HUES64 (cell line): Measurements from ENCODE around the gene IQSEC2.

Source experiments
- H3K27ac ChIP-seq: 2 replicates; pipeline ENCODE4 v1.7.0; 2013; ENCODE audit warnings: low read depth, low read length, inconsistent platforms
- H3K27me3 ChIP-seq: 2 replicates; pipeline ENCODE4 v1.6.1; 2013; ENCODE audit warnings: mild to moderate bottlenecking, low read length; ENCODE audit not compliant: insufficient read depth
- H3K36me3 ChIP-seq: 2 replicates; pipeline ENCODE4 v1.6.1; 2013; ENCODE audit warnings: mild to moderate bottlenecking, low read length; ENCODE audit not compliant: insufficient read depth
- H3K4me1 ChIP-seq: 2 replicates; pipeline ENCODE4 v1.6.1; 2013; ENCODE audit warnings: mild to moderate bottlenecking, low read length, moderate library complexity; ENCODE audit not compliant: insufficient read depth
- H3K4me3 ChIP-seq: 2 replicates; pipeline ENCODE4 v1.5.1; 2013; ENCODE audit warnings: mild to moderate bottlenecking, low read length, moderate library complexity
- H3K9ac ChIP-seq: 2 replicates; pipeline ENCODE4 v1.6.1; 2013; ENCODE audit warnings: mild to moderate bottlenecking, low read depth, low read length
- H3K9me3 ChIP-seq: 2 replicates; pipeline ENCODE4 v1.6.1; 2013; ENCODE audit warnings: low read depth, low read length; ENCODE audit not compliant: insufficient read depth
- WGBS: fragments of 150-250, 120-280 bp; methylation state at CpG from one replicate; pipeline ENCODE4 v1.1.7; 2013; ENCODE audit warnings: missing lambda C conversion rate; 5-methylcytosine and 5-hydroxymethylcytosine counted together

Gene IQSEC2

GRCh38 chrX:53253293-53254020 is 27.9 kb downstream of the IQSEC2 start:
- H3K27ac ChIP-seq = no peak overlapping the region
- no peaks in the 10 kb centered on the region for H3K4me1 ChIP-seq
- no peak overlapping the region for H3K9ac ChIP-seq
- no peaks in the 10 kb centered on the region for H3K27me3 ChIP-seq
- H3K36me3 ChIP-seq = peaks cover 3% of the 10 kb centered on the region; the same call in 1 of the 2 replicates
- 94% methylated on average over 3 of the region's 3 CpGs for WGBS
- no peaks in the 10 kb centered on the region for H3K9me3 ChIP-seq
- H3K4me3 ChIP-seq = no peak overlapping the region

GRCh38 chrX:53251307-53251706 is 30.1 kb downstream of the IQSEC2 start:
- Histone ChIP-seq H3K4me3 (no peak overlapping the region), H3K9ac (no peak overlapping the region), H3K27me3 (no peaks in the 10 kb centered on the region), H3K27ac (no peak overlapping the region), H3K9me3 (no peaks in the 10 kb centered on the region), H3K4me1 (no peaks in the 10 kb centered on the region), H3K36me3 (peaks cover 11% of the 10 kb centered on the region)
- 79% methylated on average over 2 of the region's 2 CpGs for WGBS

- Histone ChIP-seq H3K27ac (no peak overlapping the region), H3K4me3 (no peak overlapping the region), H3K27me3 (no peaks in the 10 kb centered on the region), H3K4me1 (no peaks in the 10 kb centered on the region), H3K9me3 (no peaks in the 10 kb centered on the region), H3K9ac (no peak overlapping the region), H3K36me3 (peaks cover 11% of the 10 kb centered on the region)
- 93% methylated on average over 19 of the region's 19 CpGs for WGBS
These were observed 30.8 kb downstream of the IQSEC2 start for GRCh38 chrX:53250556-53250955.

GRCh38 chrX:53249408-53250042 is 31.9 kb downstream of the IQSEC2 start:
- WGBS = 100% methylated on average over 1 of the region's 1 CpG
- H3K27me3 ChIP-seq = no peaks in the 10 kb centered on the region
- no peak overlapping the region for H3K4me3 ChIP-seq
- no peak overlapping the region for H3K9ac ChIP-seq
- H3K9me3 ChIP-seq = no peaks in the 10 kb centered on the region
- no peak overlapping the region for H3K27ac ChIP-seq
- peaks cover 11% of the 10 kb centered on the region for H3K36me3 ChIP-seq
- H3K4me1 ChIP-seq = no peaks in the 10 kb centered on the region

GRCh38 chrX:53247928-53248327 is 33.5 kb downstream of the IQSEC2 start:
- Histone ChIP-seq H3K27me3 (no peaks in the 10 kb centered on the region), H3K4me1 (no peaks in the 10 kb centered on the region), H3K4me3 (no peak overlapping the region), H3K9ac (no peak overlapping the region), H3K36me3 (peaks cover 13% of the 10 kb centered on the region), H3K9me3 (no peaks in the 10 kb centered on the region), H3K27ac (no peak overlapping the region)
- 94% methylated on average over 10 of the region's 10 CpGs for WGBS

GRCh38 chrX:53246231-53246630 is 35.2 kb downstream of the IQSEC2 start:
- no peaks in the 10 kb centered on the region for H3K9me3 ChIP-seq
- no peak overlapping the region for H3K9ac ChIP-seq
- H3K27ac ChIP-seq = no peak overlapping the region
- H3K36me3 ChIP-seq = peaks cover 17% of the 10 kb centered on the region
- no peaks in the 10 kb centered on the region for H3K4me1 ChIP-seq
- no peak overlapping the region for H3K4me3 ChIP-seq
- no peaks in the 10 kb centered on the region for H3K27me3 ChIP-seq
- WGBS = 95% methylated on average over 2 of the region's 2 CpGs

- H3K36me3 ChIP-seq = peaks cover 22% of the 10 kb centered on the region
- H3K9me3 ChIP-seq = no peaks in the 10 kb centered on the region
- H3K9ac ChIP-seq = no peak overlapping the region
- H3K27me3 ChIP-seq = no peaks in the 10 kb centered on the region
- no peak overlapping the region for H3K4me3 ChIP-seq
- no CpG with 5 or more reads among the region's 1 CpG for WGBS
- no peaks in the 10 kb centered on the region for H3K4me1 ChIP-seq
- no peak overlapping the region for H3K27ac ChIP-seq
These were observed 36.8 kb downstream of the IQSEC2 start for GRCh38 chrX:53244610-53245009.

- no peak overlapping the region for H3K27ac ChIP-seq
- peaks cover 17% of the 10 kb centered on the region for H3K36me3 ChIP-seq
- WGBS = 95% methylated on average over 4 of the region's 4 CpGs
- no peaks in the 10 kb centered on the region for H3K9me3 ChIP-seq
- no peaks in the 10 kb centered on the region for H3K27me3 ChIP-seq
- H3K9ac ChIP-seq = no peak overlapping the region
- no peaks in the 10 kb centered on the region for H3K4me1 ChIP-seq
- H3K4me3 ChIP-seq = no peak overlapping the region
These were observed 39.1 kb downstream of the IQSEC2 start for GRCh38 chrX:53242310-53242709.

- H3K27ac ChIP-seq = no peak overlapping the region
These were observed 39.8 kb downstream of the IQSEC2 start for GRCh38 chrX:53241558-53241957.

GRCh38 chrX:53239474-53239873 is 41.9 kb downstream of the IQSEC2 start:
- H3K9me3 ChIP-seq = no peaks in the 10 kb centered on the region
- H3K4me1 ChIP-seq = no peaks in the 10 kb centered on the region
- no peak overlapping the region for H3K27ac ChIP-seq
- H3K27me3 ChIP-seq = no peaks in the 10 kb centered on the region
- 87% methylated on average over 6 of the region's 6 CpGs for WGBS
- no peak overlapping the region for H3K4me3 ChIP-seq
- no peak overlapping the region for H3K9ac ChIP-seq
- H3K36me3 ChIP-seq = peaks cover 13% of the 10 kb centered on the region

More at GRCh38 chrX:53241558-53241957, 39.8 kb downstream of the IQSEC2 start:
- H3K27me3 ChIP-seq = no peaks in the 10 kb centered on the region
- H3K36me3 ChIP-seq = peaks cover 14% of the 10 kb centered on the region
- no peak overlapping the region for H3K9ac ChIP-seq
- no peak overlapping the region for H3K4me3 ChIP-seq
- H3K9me3 ChIP-seq = no peaks in the 10 kb centered on the region
- WGBS = 86% methylated on average over 7 of the region's 7 CpGs
- H3K4me1 ChIP-seq = no peaks in the 10 kb centered on the region

GRCh38 chrX:53237056-53237455 is 44.3 kb downstream of the IQSEC2 start:
- Histone ChIP-seq H3K36me3 (peaks cover 9% of the 10 kb centered on the region), H3K27me3 (no peaks in the 10 kb centered on the region), H3K4me3 (no peak overlapping the region), H3K27ac (no peak overlapping the region), H3K9me3 (no peaks in the 10 kb centered on the region), H3K4me1 (no peaks in the 10 kb centered on the region), H3K9ac (no peak overlapping the region)
- WGBS = 82% methylated on average over 8 of the region's 10 CpGs
